Astrocyte of the cerebellum (primary cell): Measurements from ENCODE around the gene MTERF4.
A peak's percentile ranks its signal among the peaks of the same experiment; 100 is the strongest.

Experiments
- DNase-seq: peaks from one replicate; pipeline ENCODE4 v3.0.0-alpha.2; 2011; ENCODE audit warnings: low read depth
- H3K4me3 ChIP-seq: 2 replicates; pipeline ENCODE4 v1.5.1; 2011; ENCODE audit warnings: mild to moderate bottlenecking, low read depth, low read length, moderate library complexity
- in situ Hi-C: cut with HindIII; loops from 2 replicates; pipeline ENCODE4 v1.10.0; 2017; ENCODE audit warnings: low sequenced_read_pairs
- TF ChIP-seq, protein P1 (sequence below): IDR thresholded peaks from 2 replicates; pipeline ENCODE4 v1.5.1; 2012; ENCODE audit warnings: low read length, low read depth, moderate library complexity, mild to moderate bottlenecking; ENCODE audit errors: missing control alignments

Gene MTERF4, protein sequence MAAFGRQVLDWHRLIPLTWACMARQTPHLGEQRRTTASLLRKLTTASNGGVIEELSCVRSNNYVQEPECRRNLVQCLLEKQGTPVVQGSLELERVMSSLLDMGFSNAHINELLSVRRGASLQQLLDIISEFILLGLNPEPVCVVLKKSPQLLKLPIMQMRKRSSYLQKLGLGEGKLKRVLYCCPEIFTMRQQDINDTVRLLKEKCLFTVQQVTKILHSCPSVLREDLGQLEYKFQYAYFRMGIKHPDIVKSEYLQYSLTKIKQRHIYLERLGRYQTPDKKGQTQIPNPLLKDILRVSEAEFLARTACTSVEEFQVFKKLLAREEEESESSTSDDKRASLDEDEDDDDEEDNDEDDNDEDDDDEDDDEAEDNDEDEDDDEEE

GRCh38 chr2:241102239-241102803 is at the start of gene MTERF4:
MTERF4 (minus strand) TSS chr2:241102287; CDS start chr2:241102273, 14 bp downstream.
- DNase-seq, result peak; percentile 40
- TF ChIP-seq, protein P1, sequence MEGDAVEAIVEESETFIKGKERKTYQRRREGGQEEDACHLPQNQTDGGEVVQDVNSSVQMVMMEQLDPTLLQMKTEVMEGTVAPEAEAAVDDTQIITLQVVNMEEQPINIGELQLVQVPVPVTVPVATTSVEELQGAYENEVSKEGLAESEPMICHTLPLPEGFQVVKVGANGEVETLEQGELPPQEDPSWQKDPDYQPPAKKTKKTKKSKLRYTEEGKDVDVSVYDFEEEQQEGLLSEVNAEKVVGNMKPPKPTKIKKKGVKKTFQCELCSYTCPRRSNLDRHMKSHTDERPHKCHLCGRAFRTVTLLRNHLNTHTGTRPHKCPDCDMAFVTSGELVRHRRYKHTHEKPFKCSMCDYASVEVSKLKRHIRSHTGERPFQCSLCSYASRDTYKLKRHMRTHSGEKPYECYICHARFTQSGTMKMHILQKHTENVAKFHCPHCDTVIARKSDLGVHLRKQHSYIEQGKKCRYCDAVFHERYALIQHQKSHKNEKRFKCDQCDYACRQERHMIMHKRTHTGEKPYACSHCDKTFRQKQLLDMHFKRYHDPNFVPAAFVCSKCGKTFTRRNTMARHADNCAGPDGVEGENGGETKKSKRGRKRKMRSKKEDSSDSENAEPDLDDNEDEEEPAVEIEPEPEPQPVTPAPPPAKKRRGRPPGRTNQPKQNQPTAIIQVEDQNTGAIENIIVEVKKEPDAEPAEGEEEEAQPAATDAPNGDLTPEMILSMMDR, result no peak
- in situ Hi-C loops, result no loop called here

GRCh38 chr2:241150660-241151530 is 48.8 kb upstream of the MTERF4 start:
- in situ Hi-C loops, result no loop called here
- DNase-seq, result no peak
- TF ChIP-seq, protein P1, result no peak
- peak overlapping the region; percentile 77 for H3K4me3 ChIP-seq

More at GRCh38 chr2:241102239-241102803, at the start of gene MTERF4:
- H3K4me3 ChIP-seq, result peak within 1 kb of the TSS; percentile 91

GRCh38 chr2:241149925-241150659 is 48.0 kb upstream of the MTERF4 start, which contains the start of gene PPP1R7:
PPP1R7 (plus strand) TSS chr2:241150467; CDS start chr2:241150496, 29 bp downstream.
- peak within 1 kb of the TSS; percentile 77 for H3K4me3 ChIP-seq
- TF ChIP-seq, protein P1, result no peak

DNA sequence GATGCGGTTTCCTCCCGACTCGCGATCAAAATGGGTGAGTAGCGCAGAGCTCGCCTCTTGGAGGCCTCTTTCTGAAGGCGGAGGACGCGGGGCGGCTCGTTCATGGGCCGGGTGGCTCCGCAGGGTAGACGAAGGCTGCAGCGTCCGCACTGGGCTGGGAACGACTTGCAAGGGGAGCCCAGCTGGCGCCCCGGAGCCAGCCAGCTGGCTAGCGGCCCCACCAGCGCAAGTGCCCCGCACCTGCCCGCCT is 47.5 kb upstream of the MTERF4 start:
- TF ChIP-seq, protein P1, result no peak
- DNase-seq, result no peak
- in situ Hi-C loops, result no loop called here
- peak overlapping the region; percentile 77 for H3K4me3 ChIP-seq

More at GRCh38 chr2:241149925-241150659, 48.0 kb upstream of the MTERF4 start, which contains the start of gene PPP1R7:
- DNase-seq, result peak; percentile 84
- in situ Hi-C loops, result no loop called here

DNA sequence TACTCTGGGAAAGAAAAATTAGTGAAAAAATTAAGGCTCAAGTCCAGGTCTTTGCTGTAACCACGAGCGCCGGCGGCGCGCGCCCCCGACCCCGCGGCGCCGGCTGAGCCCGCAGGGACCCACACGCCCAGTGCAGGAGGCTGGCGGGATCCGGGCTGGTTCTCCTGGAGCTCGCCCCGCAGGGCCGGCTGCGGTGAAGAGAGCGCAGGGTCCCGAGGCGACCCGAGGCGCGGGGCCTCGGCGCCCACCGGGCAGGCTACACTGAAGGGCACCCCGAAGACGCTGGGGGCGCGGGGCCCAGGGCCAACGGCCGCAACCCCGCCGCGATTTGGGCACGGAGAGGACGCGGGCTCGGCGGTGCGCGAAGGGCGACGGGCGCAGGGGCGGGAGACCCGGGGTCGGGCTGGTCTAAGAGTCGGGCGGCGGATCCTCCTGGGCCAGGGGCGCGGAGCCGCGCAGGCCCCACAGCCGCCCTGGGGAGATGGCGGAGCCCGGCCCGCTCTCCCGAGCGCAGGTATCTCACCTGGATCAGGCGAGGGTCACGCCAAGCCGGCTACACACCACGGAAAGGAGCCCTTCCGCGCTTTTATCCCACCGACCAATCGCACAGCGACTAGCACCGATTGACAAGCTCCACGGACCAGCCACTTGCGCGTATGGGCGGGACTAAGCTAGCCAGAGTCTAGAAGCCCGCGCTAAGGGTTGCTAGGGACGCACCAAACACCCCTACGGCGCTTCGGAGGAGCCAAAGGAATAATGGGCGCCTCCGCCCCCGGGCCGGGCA is 47.0 kb upstream of the MTERF4 start, which contains the start of gene PASK:
PASK (minus strand) TSS at position 582 of the 784 bp plus-strand sequence. CDS start 6,440 bp downstream, outside the sequence.
- TF ChIP-seq, protein P1, result peak; percentile 1
- H3K4me3 ChIP-seq, result peak within 1 kb of the TSS; percentile 77
- peak; percentile 82 for DNase-seq
- in situ Hi-C loops, result no loop called here
